Kidney tubule cell (primary cell): ENCODE data around the gene MICAL3.

Experiments used
- DNase-seq: peaks from one replicate; pipeline ENCODE4 v3.0.0-alpha.2; 2018; ENCODE audit warnings: low spot score

Gene MICAL3

DNA sequence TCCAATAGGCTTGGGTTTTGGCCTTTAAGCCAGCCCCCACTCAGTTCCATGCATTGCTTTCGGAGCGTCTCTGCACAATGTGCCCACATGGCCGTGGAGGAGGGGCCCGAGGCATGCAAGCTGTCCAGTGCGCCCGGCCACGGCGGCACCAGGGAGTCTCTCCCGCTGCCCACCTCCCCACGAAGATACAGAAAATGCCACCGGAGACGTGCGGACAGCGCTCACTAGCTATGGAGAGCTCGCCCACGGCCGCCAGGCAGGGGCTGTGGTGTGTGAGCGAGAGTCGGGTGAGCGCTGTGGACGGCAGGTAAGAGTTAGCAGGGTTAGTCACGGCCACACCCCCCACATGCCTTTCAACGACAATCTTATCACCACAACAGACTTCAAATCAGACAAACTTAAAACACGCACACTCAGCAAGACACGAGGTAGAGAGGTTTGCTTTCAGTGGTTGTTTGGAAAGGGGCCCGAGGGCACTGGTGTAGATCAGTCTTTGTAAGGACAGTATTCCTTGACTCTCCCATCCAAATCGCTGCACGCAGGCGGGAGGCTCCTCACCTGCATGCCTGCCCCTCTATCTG, 231.4 kb downstream of the MICAL3 start:
- DNase-seq = no peak

DNA sequence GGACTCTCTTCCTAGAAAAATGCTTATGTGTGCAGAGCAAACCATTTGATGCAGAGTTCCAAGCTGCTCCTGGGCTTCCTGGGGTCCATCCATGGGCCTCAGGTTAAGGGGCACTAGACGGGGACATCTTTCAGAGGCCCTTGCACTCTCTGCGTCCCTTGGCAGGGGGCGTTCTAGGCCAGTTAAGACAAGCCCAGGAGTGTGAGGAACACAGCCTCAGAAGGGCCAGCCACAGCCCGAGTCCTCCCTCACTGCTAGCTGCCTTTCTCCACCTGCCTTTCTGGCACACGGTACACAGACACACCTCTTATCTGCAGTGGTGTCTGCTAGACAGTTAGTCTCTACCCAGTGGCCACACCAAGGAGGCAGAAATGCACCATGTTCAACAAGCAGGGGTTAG, 232.1 kb downstream of the MICAL3 start:
- no peak for DNase-seq

DNA sequence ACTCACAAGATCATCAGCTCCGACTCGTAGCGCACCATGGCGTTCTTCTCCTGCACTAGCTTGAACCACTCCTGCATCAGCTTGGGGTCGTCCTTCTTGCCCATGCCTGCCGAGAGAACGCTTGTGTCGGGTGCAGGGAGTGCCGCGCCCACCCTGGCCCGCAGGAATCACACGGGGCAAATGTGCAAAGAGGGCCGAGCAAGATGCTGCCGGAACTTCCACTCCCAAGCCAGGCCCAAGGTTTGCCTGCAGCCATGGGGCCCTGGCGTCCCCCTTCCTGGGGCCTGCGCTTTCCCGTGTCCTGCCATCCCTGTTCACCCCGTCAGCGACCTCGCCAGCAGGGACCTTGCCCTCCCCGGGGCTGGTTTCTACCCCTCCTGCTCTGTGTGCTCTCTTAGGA, 233.2 kb downstream of the MICAL3 start:
- no peak for DNase-seq

DNA sequence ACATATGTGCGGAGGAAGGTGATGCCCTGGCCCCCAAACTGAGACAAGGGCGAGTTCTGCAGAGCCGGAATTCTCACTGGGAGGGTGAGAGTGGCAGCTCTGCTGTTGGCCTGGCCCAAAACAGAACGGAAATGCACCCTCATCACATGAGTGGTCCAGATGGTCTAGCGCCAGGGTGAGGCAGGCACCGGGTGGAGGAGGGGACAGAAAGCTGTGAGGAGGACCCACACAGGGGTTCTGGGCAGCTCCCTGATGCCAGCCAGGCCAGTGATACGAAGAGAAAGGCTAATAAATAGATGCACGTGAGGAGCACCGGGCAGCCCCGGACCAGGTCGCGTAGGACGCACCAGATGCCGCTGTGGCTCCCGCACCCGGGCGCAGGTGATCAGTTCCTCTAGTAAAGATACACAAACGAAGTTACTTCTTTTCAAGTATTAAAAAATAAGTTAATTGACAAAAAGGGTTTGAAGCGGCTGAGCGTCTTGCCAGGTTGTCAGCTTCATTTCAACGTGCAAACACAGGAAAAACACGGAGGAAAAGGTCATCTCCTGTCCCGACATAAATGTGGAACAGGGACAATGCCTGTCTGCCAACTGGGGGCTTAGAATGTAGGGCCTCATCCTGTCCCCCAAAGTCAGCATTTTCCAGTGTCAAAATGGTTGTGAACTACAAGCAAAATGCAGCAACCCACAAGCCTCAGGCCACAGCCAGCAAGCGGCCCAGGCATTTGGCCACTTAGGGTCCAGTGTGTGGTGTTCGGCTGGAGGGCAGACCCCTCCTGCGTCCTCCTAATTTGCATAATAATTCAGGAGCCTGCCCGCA, 234.8 kb downstream of the MICAL3 start:
- no peak for DNase-seq

DNA sequence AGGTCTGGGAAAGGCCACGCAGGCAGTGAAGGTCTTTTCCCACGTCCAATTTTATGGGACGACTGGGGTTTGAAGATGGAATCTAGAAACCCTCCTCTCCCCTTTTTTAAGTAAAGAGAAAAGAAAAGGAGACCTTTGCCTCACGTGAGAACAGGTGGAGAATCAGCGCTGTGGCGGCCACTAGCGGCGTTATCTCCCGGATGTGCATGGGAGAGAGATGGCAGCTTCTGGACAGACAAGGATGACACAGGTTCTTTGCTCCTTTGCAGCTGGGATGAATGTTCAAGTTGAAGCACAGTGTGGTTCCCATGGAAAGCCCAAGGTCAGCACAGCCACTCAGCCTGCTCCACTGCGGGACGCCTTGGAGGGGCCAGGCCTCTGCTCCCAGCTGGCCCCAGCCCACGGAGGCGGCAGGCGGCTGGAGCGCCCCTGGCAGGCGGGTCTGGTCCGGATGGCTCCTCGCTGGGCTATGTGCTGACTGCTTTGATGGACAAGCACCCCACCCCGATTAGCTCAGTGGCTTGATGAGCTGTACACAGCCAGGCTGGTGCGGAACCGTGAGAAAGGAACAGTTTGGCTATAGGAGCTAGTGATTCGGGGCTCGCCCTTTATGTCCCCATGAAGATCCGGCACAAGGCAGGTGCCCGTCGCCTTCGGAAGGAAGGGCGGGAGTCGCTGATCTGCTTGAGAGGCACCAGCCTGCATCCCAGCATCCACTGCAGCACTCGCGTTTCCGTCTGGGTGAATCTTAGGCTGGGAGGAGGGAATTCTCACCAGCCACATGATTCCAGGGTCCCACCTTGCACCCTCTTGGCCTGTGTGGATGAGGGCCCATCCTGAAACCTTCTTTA, 235.6 kb downstream of the MICAL3 start:
- no peak for DNase-seq

DNA sequence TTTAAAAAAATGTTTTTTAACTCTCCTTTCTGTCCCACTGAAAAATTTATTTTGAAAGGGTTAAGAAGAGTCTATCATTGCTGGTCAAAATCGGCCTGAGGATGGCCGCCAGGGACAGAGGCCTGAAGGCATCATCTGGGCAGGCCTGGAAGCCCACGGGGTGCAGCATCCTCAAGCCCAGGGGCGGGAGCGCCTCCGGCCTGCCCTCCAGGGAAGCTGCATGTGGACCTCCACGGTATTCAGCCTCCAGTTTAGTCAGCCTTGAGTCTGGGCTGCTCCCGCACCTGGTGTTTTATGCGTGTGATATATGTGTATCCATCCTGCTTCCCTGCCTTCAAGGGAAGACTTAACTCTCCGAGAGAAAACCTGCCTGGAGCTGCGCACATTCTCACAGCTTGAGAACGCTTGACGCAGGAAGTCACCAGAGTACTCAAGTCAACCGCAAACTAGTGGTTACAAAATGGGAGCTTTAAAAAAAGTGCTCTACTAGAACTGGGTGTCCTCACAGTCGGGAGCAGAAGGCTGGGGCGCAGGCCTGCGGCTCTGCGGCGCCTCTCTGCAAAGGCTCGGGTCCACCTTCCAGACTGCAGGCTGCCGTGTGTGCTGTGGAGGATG, 236.5 kb downstream of the MICAL3 start:
- no peak for DNase-seq

DNA sequence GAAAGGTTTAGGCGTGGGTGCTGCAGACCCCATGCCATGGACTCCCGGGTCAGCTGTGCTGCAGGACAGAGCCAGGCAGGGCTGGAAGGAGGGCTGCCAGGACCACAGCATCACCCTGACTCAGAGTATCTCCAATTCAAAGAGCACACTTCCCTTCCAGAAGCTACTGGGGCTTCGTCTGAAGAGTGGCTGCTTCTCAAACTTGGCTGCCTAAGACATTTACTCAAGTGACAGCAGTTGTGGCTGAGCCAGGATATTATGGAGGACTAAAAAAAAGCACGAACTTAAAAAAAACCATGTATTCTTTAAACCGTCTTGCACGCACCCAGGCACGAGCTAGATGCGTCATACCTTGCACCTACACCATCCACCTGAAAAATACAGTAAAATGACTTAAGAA, 237.1 kb downstream of the MICAL3 start:
- DNase-seq = no peak

DNA sequence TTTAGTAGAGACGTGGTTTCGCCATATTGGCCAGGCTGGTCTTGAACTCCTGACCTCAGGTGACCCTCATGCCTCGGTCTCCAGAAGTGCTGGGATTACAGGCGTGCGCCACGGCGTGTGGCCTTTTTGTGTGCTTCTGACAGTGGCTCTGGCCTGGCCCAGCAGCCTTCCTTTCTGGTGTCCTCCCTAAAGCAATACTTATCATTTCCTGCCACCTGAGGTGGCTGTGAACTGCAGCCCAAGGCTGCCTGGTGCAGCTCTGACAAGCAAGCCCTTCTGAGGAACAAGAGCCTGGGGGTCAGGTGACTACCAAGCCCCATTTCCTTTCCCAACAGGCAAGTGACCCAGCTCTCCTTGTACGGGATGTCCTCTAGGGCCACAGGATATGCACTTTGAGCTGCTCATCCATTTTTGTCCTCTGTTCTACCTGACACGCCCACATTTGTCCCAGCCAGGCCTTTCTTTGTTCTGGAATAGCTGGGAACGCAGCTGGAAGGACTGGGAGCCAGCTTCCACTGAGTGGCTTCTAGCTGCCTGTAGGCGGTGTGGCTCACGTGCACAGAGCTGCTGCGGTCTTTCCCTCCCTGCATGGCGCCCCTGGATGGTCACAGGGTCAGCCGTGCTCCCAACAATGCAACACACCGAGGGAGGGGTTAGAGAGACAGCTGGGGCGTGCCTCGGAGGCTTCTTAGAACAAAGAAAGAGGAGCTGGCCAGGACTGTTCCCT, 237.8 kb downstream of the MICAL3 start:
- DNase-seq = no peak

DNA sequence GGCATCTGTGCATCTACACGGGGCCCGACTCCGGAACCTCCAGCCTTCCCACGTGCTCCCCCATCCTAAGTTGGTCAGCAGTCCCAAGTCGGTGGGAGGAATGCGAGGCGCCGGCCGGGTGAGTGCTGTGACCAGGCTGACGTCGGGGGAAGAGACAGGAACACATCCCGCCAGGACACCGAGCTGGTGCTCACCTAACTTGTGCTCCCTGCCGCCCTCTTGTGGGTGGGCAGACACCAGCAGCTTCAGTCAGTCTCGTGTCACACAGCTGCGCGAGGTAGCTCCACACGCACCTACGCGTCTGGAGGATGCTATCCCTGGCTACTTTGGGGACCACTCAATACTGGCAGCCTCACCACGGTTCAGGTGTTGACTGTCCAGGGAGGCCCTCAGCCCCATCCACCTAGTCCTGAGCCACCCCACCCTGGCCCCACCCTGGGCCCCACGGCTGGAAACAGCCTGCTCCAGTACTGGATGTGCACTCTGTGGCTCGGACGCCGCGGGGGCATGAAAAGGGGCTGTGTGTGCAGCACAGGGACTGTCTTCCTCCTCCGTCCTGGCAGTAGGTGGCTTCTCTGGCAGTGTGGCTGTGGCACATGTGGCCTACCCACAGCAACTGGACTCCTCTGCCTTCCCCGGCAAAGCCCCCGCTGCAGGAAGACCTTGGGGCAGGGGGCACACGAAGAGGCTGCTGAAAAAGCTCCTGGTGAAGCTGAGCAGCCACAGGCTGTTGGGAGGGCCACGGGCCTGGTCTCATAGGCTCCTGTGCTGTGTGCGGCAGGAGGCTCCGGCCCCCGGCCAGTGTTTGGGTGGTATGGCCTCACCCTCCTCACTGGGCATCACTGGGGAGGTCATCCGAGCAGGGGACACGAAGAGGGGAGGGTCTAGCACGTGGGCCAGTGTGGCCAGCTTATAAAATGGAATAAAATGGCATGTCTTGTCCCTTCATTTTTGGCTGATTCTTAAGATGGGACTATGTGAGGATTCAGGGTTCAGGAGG, 238.9 kb downstream of the MICAL3 start:
- peak; percentile 70 for DNase-seq

DNA sequence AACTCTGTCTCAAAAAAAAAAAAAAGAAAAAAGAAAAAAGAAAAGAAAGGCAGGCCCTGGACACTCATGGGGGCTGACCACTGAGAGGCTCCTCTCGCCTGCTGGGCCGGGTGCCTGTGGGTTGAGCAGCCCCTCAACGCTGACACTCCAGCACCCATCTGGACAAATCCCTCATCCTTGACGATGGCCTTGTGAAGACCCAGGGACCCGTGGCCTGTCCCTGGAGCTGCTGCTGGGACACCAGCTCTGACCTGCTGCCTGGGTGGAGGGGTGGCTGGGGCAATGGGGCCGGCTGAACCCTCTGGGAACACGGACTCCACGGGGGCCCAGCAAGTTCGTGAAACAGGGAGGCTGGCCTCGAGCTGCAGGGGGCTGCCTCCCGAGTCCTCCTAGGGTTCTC, 239.6 kb downstream of the MICAL3 start:
- no peak for DNase-seq

DNA sequence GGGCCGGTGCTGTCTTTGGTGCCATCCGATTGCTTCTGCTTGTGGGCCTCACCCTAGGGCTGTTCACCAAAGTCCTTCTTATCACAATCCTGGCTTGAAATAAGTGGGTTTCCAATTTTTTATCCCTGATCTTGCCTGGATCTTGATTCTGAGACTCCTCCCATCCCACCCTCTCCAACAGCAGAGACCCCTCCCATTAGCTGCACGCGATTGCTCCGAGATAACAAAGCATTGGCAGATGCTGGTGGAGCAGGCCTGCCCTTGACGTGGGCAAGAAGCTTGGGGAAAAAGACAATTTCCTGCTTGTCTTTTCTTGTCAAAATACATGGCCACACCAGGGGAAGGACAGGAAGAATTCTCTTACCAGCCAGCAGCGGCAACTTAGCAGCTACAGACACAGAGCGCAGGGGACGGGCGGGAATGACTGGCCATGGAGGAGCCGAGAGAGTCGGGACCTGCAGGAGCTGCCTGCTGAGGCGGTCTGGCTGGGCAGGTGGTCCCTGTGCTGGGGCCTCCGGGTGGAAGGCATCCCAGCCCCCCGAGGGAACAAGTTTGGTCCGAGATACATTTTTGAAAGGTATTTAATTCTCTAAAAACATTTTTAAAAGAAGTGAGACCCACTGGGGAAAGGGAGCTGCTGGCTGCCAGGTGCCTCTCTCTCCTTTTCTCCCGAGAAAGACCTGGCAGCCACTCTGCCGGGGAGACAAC, 240.4 kb downstream of the MICAL3 start:
- no peak for DNase-seq

DNA sequence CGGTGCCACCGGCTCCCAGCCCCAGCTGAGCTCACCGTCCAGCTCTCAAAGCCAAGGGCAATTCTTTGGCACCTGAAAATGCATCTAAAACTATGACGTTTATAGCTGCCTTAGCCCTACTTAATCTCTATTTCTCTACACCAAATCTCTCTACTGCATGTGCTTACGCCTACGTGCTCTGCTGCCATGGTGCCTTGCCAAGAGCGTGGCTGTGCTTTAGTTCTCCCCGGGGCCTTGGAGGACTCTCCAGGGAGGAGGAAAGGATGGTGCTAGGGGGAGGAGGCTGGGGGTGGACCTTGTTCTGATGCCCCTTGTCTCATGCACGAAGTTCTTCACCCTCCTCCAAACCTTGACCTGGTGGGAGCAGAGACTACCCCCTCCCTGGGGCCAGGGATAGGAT, 241.0 kb downstream of the MICAL3 start:
- no peak for DNase-seq

DNA sequence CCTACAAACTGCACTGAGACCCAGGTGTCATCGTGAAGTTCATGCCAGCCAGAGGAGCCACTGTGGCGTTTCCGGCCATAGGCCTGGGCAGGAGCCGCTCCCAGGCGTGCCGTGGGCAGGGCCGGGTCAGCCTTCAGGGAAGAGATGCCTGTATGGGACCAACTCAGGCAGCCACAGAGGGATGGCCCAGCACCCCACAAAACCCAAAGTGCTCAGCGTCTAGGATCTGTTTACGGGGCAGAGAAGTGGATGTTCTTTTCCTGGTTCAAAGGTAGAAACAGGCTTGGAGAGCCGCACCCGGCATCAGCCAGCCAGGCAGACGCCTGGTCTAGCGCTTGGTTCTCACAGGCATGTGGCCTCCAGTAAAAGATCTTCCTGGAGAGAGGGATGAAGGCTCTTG, 241.7 kb downstream of the MICAL3 start:
- DNase-seq = no peak

DNA sequence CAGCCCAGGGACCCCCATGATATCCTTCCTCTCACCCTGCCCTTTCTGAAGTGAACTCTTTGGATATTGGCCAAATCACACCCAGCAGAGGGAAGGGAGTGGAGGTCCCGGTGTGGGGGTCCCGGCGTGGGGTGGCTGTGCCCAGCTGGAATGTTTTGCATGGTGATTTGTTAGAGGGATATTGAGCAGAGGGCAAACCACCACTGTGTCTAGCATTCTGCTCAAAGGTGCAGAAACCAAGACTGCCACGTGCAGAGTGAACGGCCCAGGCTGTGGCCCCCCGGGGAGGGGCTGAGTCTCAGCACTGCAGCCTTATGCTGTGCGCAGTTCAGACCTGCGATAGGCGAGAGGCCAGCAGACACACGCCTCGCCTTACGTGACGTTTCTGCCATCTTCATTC, 242.2 kb downstream of the MICAL3 start:
- no peak for DNase-seq

DNA sequence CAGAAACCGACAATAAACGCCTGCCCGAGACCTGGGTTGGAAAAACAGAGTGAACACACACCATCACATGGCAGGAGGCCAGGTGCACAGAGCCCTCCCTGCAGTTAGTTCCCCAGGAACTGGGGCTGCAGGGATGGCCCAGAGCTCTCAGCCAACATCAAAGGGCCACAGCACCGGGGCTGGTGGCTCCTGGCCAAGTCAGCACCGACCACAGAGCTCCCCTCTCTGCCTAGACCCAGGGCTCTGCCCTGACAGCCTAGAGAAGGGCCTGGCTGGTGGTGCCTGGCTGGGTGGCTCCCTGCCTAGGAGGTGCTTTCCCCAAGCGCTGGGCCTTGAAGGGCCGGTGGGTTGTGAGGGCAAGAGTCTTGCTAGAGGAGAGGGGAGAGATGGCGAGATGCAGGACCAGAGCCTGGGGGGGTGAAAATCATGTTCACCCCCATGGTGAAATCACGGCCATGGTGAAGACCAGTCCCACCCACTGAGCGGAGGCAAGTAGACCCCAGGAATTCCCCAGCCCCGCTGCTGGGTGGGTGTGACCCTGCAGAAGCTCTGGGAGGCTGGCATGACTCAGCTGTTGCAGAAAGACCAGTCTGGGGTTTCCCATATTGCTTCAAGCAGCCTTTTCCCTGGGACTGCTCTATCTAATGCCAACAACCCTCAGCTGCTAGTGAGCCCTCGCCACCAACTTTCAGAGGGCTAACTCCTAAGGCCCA, 242.9 kb downstream of the MICAL3 start:
- peak; percentile 89 for DNase-seq

DNA sequence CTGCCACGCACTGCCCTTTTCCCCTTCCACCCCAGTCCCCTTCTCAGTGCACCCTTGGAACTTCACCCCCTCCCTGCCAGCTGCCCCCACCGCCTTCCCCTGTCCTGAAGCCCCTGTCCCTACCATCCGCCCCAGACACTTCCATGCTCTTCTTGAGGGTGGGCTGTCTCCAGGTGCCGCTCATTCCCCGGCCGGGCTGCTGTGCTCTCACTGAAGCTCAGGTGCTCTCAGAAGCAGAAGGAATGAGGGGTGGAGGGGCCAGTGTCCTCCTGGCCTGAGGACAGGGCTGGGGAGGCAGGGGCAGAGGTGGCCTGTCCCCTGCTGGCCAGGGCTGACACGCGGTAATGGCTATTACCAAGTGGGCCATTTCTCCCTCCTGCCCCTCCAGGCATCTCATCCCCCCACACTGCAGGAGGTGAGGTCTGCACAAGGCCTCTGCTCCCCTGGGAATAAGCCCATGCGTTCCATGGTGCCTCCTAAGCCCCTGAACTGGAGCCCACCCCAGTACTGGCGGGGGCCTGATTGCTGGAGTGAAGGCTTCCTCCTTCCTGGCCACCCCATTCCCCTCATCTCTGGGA, 243.5 kb downstream of the MICAL3 start:
- DNase-seq = no peak

DNA sequence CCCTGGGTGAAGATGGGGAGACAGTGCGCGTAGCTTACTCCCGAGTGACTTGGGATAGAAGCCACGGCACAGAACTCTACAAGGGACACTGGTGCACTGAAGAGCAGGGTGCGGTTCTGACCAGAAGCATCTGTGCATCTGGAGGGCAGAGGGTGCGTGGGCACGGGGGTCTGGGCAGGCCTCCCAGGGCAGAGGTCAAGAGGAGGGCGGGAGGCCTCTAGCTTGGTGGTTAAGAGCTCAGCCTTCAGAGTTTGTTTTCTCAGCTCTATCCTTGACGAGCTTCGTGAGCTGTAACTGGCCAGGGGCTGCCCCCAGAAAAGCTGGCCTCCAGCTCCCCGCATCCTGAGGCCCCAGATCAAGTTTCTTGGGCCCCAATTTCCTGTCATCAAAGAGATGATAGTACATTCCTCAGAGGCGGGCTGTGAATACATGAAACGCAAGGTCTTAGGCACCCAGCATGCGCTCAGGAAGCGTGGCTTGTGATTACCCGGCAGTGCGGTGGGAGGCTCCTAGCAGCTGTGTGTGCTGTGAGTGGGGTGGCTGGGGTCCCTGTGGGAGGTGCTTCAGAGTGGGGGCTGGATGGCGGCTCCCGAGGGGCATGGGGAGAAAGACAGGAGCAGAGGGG, 244.1 kb downstream of the MICAL3 start:
- DNase-seq = no peak
